GM15510 (cell line): ENCODE data around the gene TTC14.

Source experiments
- POLR2A ChIP-seq: IDR thresholded peaks from 3 replicates; pipeline ENCODE4 v1.6.1; 2011; ENCODE audit warnings: borderline replicate concordance; ENCODE audit not compliant: insufficient read length; ENCODE audit errors: extremely low read depth

Gene TTC14

GRCh38 chr3:180619723-180620122 is 17.8 kb downstream of the TTC14 start:
- no peak for TF ChIP-seq POLR2A

GRCh38 chr3:180624714-180625113 is 22.8 kb downstream of the TTC14 start:
- TF ChIP-seq POLR2A = no peak

GRCh38 chr3:180626844-180627243 is 24.9 kb downstream of the TTC14 start:
- TF ChIP-seq POLR2A = no peak

- no peak for TF ChIP-seq POLR2A
These were observed 28.4 kb downstream of the TTC14 start for GRCh38 chr3:180630371-180630770.

GRCh38 chr3:180631317-180631716 is 29.4 kb downstream of the TTC14 start:
- TF ChIP-seq POLR2A = no peak

GRCh38 chr3:180633722-180634121 is 31.8 kb downstream of the TTC14 start:
- no peak for TF ChIP-seq POLR2A

- TF ChIP-seq POLR2A = no peak
These were observed 39.0 kb downstream of the TTC14 start for GRCh38 chr3:180640987-180641386.

- no peak for TF ChIP-seq POLR2A
These were observed 44.3 kb downstream of the TTC14 start for GRCh38 chr3:180646187-180646790.

GRCh38 chr3:180656406-180656805 is 54.4 kb downstream of the TTC14 start:
- TF ChIP-seq POLR2A = no peak

- no peak for TF ChIP-seq POLR2A
These were observed 55.1 kb downstream of the TTC14 start for GRCh38 chr3:180657094-180657493.
